HG03095 (cell line): ENCODE results near the gene FKRP.

ENCODE experiments used
- ATAC-seq: cut with Tn5 transposase; IDR thresholded peaks from one replicate; pipeline ENCODE4 v1.9.1; 2021; ENCODE audit warnings: moderate library complexity; ENCODE audit not compliant: unreplicated experiment

FKRP gene

DNA sequence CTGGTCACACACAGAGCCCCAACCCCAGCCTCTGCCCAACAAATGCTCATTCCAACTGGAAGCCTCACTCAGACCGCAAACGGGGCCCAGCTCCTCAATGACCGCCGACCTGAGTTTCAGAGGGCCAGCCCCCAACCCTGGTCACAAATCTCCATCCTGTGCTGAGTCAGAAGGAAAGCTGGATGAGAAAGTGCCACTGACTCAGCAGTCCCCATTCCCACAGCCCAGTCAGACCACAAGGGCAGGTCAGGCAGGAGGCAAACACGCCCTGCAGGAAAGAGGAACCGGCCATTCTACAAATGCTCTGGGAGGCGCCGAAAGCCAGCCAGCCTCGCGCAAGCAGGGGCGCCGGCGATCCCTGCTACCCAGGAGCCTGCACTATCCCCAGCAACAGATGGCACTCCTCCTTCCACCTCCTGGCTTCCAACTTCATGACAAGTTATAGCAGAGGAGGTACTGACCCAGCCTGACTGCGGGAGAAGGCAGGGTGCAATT lies 14.8 kb upstream of the FKRP start:
- no peak for ATAC-seq

DNA sequence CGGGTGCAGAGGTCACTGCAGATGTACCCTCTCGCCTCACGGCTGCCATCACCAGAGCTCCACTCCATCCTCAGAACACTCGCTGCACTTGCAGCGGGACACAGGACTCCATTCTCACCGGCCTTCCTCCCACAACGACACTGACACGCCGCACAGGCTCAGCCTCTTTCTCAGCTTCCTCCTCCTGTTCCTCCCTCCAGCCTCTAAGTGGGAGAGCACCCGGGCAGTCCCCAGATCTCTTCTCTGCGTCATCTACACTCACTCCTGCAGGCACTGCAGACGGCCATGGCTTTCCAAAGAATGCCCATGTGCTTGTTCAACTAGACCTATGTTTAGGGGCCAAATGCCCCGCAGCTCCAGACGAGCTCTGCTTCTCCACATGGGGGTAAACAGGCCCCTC lies 14.3 kb upstream of the FKRP start:
- no peak for ATAC-seq

DNA sequence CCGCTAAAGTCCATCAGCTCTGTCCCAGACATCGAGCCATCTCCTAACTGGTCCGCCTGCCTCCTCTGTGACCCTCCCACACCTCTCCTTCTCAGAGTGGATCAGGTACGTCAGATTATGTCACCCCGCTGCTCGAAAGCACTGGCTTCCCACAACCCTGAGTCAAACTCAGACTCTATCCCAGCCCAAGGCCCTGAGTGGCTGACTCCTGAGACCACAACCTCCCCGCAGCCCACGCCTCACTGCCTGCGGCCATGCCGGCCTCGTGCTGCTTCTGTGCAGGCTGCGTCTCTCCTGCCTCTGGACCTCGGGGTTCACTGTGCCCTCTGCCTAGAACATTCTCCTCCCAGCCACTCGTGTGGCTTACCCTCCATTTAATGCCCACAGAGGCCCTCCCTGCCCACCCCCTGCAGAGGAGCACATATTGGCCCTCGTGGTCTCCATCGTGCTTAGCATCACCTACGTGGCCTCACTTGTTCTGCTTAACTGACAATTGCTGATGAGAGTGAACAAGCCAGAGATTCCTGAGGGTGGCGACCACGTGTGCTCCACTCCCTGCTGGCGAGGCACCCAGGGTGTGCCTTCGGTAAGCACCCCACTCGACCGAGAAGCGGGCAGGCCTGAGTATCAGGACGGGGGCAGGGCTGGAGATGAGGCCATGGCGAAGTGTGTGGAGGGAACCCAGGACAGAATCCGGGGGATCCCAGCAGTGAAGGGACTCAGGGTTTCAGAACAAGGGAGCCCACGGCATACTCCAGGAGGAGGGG lies 13.5 kb upstream of the FKRP start:
- no peak for ATAC-seq

- no peak for ATAC-seq
Measured at GRCh38 chr19:46732966-46733689, 12.7 kb upstream of the FKRP start.

- ATAC-seq, result no peak
Measured at GRCh38 chr19:46733690-46734292, 12.1 kb upstream of the FKRP start.

DNA sequence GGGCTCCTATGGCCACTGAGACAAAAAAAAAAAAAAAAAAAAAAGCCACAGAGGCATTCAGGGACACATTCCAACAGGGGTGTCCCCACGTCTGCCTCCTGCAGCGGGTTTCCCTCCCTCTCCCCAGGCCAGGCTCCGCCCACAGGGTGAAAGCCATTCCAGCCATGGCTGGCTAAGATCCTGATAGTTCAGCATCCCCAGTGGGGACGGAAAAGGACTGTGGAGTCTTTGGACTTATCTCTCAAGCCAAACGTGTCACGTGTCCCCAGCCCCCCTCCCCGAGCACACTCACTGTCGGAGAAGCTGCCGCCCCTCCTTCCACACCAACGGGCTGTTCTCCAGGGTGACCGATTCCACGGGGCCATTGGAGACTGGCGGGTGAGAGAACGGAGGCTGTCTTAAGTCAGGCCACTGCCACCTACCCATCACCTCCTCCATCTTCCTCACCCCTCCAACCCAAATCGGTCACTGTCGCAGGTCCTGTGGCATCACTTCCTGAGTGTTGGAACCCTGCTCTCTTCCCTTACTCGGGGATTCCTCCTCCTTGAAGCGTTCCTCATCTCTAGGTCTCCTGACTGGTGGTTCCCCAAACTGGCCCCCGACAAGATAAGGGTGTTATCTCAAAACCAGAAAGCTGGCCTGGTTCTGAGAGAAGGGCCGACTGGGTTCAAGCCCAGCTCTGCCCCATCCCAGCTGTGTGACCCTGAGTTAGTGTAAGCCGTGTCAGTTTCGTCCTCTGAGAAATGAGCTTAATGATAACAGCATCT lies 9.1 kb upstream of the FKRP start:
- ATAC-seq, result no peak

DNA sequence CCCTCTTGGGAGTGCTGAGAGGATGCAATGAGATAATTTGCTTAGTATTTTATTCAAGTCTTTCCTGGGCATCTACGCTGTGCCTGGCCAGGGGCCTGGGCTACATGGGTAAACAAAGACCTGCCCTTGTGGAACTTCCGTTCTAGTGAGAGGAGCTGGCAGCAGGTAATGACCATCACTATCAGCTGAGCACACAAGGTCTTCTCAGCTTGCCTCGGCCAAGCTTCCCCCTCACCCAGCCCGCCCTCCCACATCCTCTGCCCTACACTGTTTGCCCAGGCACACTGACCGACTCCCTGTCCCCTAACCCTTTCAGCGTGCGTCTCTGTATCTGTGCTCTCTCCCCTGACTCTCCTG lies 8.6 kb upstream of the FKRP start:
- ATAC-seq, result no peak

- ATAC-seq, result no peak
Measured at GRCh38 chr19:46737761-46738171, 8.1 kb upstream of the FKRP start.

GRCh38 chr19:46739290-46739771 lies 6.5 kb upstream of the FKRP start:
- no peak for ATAC-seq

GRCh38 chr19:46741447-46741846 lies 4.4 kb upstream of the FKRP start:
- no peak for ATAC-seq

DNA sequence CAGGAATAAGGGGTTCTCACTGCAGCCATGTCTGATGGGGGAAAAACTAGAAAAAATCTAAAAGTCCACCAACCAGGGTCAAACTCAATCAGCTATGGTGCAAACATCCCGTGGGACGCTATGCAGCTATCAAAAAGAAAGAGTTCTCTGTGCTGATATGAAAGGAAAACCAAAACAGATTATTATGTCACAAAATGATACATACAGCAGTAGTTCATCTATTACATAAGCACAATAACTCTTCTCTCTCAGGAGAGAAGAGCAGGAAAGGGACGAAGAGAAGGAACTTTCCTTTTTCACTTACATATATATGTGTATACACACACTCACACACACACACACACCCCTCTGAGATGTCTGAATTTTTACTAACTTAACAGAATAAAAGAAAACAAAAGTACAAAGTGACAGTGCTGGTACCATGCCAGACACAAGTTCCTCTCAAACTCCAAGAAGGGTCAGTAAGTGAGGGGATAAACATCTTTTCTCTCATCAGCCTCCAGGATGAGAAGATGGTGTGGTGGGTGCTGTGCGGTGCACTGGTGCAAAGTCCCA lies 2.9 kb upstream of the FKRP start:
- no peak for ATAC-seq

GRCh38 chr19:46744005-46744691 lies 1.7 kb upstream of the FKRP start:
- ATAC-seq, result no peak

DNA sequence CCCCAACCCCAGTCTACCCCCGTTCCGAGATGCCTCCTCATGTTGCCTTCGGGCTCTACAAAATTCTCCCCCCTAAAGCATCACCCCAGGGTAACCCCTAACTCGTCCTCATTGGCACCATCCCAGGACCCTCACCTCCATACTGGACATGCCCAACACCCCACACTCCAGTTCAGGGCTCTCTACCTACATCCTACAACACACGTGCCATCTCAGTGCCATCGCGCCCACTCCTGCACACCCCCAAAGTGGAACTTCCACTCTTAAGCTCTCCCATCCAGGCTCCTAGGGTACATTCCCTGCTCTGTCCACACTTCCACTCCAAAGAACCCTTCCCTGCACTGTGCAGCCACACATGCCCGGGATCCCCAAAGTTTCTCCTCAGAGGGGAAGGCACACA lies 827 bp upstream of the FKRP start:
- no peak for ATAC-seq

GRCh38 chr19:46746281-46747057 lies 612 bp downstream of the FKRP start, which contains the start of gene STRN4:
Gene STRN4, minus strand, starts transcription at chr19:46746450. Its CDS starts 20 bp downstream, at chr19:46746430.
- no peak for ATAC-seq

DNA sequence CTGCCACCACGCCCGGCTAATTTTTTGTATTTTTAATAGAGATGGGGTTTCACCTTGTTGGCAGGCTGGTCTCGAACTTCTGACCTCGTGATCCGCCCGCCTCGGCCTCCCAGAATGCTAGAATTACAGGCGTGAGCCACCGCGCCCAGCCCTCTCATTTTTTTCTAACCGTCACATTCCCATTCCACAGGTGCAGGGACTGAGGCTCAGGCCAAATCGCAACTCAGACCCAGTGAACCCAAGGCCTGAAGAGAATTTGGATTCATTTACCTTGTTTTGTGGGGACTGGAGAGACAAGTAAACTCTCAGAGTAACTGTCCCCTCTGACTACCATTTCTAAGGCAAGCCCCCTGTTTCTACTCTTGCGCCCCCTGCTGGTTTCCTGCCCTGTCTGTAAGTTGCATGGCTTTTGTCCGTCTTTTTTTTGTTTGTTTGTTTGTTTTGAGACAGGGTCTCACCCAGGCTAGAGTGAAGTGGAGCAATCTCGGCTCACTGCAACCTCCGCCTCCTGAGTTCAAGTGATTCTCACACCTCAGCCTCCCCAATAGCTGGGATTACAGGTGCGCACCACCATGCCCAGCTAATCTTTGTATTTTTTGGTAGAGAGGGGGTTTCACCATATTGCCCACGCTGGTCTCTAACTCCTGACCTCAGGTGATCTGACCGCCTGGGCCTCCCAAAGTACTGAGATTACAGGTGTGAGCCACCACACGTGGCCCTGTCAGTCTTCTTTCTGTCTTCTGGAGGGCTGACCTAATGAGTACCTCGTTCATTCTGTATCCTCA lies 2.7 kb downstream of the FKRP start:
- no peak for ATAC-seq

GRCh38 chr19:46753420-46754155 lies 7.7 kb downstream of the FKRP start:
- ATAC-seq, result no peak

DNA sequence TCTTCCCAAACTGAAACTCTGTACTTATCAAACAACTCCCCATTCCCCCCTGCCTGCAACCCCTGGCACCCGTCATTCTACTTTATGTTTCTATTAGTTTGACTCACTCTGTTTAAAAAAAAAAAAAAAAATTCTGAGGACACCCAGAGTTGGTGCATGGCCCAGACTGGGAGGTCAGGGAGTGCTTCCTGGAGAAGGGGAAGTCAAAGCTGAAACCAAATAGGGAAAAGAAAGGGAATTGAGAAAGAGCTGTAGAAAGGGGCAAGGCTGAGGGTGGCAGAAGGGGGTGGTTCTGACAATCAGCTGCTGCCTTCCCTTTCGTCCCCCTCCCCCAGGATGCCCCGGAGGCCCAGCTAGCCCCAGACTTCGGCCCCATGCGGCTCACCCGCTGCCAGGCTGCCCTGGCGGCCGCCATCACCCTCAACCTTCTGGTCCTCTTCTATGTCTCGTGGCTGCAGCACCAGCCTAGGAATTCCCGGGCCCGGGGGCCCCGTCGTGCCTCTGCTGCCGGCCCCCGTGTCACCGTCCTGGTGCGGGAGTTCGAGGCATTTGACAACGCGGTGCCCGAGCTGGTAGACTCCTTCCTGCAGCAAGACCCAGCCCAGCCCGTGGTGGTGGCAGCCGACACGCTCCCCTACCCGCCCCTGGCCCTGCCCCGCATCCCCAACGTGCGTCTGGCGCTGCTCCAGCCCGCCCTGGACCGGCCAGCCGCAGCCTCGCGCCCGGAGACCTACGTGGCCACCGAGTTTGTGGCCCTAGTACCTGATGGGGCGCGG lies 9.4 kb downstream of the FKRP start:
- ATAC-seq, result no peak
